Measurements from ENCODE around the gene P2RY11.

P2RY11 gene

GRCh38 chr19:10113964-10114650 lies 2.6 kb downstream of the P2RY11 start:
- peak; percentile 47 for DNase-seq

DNA sequence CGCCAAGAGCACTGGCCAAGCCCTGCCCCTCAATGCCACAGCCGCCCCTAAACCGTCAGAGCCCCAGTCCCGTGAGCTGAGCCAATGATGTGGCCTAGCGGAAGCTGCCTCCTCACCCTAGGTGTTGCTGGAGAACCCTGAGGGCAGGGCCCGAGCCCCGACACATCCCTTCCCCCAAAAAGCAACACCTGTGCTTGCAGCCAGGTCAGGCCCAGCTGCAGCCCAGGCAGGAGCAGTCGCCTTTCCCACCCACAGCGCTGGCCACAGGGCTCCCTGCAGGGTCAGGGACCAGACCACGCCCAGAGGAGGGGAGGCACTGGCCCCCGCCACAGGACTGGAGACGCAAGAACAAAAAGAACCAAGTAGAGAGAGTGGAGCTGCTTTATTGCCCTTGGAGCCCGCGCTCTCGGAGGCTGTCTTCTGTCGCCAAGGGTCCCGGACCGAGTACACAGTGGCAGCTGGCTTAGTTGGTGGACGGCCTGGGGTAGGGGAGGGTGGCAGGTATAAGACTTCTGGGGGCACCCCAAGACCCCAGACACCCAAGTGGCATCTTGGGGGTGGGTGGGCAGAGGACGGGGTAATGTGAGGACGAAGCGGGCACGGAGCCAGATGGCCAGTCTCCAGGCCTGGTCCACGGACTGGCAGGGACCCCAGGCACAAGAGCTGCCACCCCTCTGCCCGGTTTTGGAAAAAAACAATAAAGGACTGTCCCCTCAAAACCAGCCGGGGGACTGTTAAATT lies 3.3 kb downstream of the P2RY11 start:
- DNase-seq = peak; percentile 56

GRCh38 chr19:10115392-10116084 lies 4.0 kb downstream of the P2RY11 start:
- DNase-seq = no peak

GRCh38 chr19:10116085-10116865 lies 4.8 kb downstream of the P2RY11 start:
- DNase-seq = peak; percentile 49

GRCh38 chr19:10116866-10117616 lies 5.5 kb downstream of the P2RY11 start:
- no peak for DNase-seq

GRCh38 chr19:10118960-10119359 lies 7.5 kb downstream of the P2RY11 start:
- DNase-seq = no peak

GRCh38 chr19:10120538-10121189 lies 9.2 kb downstream of the P2RY11 start:
- no peak for DNase-seq

- DNase-seq = no peak
Measured at GRCh38 chr19:10122045-10122444, 10.6 kb downstream of the P2RY11 start.

DNA sequence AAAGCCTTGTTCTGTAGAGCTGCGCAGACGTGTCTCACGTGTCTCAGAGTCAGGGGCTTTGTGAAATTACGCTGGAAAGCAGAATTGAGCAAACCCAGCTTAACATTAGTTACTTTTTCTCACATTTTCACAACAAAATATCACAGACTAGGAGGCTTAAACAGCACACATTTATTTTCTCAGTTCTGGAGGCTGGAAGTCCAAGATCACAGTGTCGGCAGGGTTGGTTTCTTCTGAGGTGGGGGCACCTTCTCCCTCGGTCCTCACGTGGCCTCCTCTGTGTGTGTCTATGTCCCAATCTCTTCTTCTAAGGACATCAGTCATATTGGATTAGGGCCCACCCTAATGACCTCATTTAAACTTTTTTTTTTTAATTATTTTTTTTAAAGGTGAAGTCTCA lies 12.9 kb downstream of the P2RY11 start:
- no peak for DNase-seq

DNA sequence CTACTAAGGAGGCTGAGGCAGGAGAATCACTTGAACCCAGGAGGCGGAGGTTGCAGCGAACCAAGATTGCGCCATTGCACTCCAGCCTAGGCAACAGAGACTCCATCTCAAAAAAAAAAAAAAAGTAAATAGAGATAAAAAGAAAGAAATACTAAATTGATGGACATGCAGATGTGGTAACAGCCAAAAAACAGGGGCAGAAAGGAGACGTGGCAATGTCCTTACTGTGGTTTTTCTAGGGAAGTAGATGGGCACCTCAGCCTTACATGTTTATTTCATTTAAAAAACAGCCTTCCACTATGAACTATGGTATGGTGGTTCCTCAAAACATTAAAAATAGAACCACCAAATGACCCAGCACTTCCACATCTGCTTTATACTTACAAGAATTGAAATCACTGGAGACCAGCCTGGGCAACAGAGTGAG lies 14.7 kb downstream of the P2RY11 start:
- no peak for DNase-seq

DNA sequence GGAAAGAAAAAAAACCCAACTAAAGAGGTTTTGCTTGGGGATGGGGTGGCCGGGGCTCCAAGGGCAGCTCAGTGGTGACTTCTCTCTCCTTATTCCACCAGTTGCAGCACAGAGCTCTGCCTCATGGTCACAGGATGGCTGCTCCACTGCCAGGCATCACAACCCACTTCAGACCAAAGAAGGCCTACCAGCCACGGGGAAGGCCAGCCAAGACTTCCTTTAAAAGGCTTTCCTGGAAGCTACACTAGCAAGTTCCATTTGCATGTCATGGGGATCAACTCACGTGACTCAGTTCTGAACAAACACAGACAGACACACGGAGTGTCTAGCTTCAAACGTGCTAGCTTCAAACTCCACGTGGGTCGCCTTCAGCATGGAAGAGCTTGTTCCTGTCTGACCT lies 21.4 kb downstream of the P2RY11 start:
- DNase-seq = no peak

DNA sequence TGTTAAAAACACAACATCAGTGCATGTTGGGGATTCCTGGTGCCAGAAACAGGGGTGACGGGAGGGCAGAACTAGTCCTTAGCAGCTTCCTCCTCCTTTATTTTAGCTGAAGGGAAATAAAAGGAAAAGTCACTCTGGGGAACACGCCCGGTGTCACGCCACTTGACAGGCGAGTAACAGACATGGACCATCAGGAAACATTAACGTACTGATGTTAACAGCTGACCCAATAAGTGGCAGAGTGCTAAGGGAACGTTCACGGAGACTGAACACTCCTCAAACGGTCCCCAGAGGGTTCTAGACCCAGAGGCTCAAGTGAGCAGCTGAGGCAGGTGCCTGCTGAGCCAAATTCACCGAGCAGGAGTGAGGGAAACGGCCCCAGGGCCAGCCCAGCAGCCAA lies 22.1 kb downstream of the P2RY11 start:
- no peak for DNase-seq

DNA sequence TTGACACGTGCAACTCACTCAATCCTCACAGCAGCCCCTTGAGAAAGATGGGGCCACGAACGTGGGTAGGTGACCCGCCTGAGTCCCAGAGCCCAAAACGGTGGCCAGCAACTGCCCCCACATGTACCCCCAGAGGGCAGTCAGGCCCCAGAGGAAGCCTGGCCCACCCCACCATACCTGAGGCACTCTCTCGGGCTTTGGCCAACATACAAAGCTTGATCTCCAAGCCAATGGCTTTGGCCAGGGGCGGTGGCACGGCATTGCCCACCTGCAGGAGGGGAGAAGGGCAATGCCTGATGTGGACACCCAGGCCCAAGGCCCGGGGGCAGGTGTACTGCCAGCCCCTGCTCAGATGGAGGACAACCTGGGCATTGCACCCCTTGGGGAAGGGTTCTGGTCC lies 22.5 kb downstream of the P2RY11 start:
- no peak for DNase-seq

- no peak for DNase-seq
Measured at GRCh38 chr19:10135551-10136334, 24.2 kb downstream of the P2RY11 start.

GRCh38 chr19:10136936-10137335 lies 25.4 kb downstream of the P2RY11 start:
- DNase-seq = no peak

- DNase-seq = no peak
Measured at GRCh38 chr19:10137751-10138682, 26.5 kb downstream of the P2RY11 start.

DNA sequence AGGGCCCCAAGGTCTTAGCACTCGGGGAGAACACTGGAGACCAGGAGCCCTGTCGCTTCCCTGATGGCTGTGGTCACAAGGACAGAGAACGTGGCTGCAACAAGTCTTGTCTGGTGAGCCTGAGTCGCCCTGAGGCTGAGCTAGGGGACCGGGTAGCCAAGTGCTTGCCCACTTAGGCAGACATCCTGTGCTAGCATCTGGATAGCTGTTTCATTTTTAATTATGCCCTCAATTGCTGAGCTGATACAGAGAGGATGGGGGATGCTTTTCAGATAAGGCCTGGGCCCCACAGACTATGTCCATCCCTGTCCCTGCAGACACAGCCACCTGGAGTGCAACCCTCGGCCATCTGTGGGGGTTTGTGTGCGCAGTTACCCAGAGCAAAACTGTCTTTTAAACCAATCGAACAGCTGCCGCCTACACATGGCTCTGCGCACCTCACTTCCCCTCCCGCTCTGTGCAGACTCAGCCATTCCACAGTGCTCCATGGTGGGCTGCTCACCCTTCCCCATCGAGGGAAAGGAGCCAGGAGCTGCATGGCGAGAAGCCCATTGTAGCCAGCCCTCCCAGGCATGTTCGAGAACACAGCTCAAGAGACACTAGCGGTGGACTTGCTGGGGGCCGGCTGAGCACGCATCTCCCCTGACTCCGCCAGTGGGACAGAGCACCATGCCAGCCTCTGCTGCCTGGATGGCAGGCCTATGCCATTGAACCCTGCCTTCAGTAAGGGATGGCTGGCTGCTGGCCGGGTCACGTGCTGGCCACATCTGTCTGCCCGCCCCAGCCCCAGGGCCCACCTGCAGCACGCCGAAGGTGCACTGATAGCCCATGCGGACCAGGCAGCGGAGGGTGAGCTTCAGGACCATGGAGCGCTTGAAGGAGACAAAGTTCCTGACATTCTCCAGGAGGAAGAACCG lies 27.6 kb downstream of the P2RY11 start:
- no peak for DNase-seq

DNA sequence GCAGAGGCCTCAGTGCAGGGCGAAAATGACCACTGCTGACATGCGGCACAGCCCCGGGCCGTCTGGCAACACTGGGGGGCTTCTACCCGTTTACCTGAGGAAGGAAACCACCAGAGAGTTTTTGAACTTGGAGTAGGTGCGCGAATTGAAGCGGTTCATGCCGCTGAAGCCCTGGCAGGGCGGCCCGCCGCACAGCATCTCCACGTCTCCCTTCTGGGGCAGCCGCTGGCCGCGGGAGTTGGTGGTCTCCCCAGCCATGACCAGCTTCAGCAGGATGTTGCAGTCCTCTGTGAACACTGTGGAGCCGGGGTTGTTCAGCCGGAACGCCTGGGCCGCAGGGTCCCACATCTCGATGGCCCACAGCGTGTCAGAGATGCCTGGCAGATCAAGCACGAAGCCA lies 28.5 kb downstream of the P2RY11 start:
- no peak for DNase-seq

DNA sequence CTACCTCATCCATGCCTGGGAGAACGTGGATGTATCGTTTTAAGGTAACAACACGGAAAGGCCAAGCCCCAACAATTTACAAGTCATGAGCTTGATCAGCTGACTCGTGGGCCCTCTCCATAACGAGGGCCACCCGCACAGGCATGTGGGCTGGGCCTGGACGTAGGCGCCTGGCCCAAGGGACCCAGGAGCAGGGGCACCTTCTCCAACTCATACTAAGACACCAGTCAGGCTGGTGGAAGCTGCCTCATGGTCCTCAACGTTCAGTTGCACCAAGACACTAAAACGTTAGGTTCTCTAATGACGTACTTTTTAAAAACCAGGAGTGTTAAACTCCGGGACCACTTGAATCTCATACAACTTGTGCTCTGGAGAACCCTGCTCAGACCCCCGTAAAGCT lies 30.0 kb downstream of the P2RY11 start:
- no peak for DNase-seq
